Fibroblast of skin of right biceps (primary cell): ENCODE results near the gene TCEAL2.
"Not testable (repeated sequence)": the region's sequence is repeated elsewhere in the genome, so short reads cannot be mapped to it uniquely, and the experiment has no call there.

Source experiments
- DNase-seq: peaks from one replicate; pipeline ENCODE4 v3.0.0-alpha.2; 2013

TCEAL2 gene

GRCh38 chrX:102125436-102125835 is at the start of gene TCEAL2:
Gene TCEAL2, plus strand, starts transcription at chrX:102125679. Its CDS starts 1,152 bp downstream, at chrX:102126831.
- peak; percentile 2 for DNase-seq

GRCh38 chrX:102077426-102077825 is 48.1 kb upstream of the TCEAL2 start:
- DNase-seq: no peak

GRCh38 chrX:102085706-102086105 is 39.8 kb upstream of the TCEAL2 start:
- no peak for DNase-seq

- no peak for DNase-seq
These were observed 12.1 kb upstream of the TCEAL2 start for GRCh38 chrX:102113367-102113766.

- DNase-seq: no peak
These were observed 9.7 kb upstream of the TCEAL2 start for GRCh38 chrX:102115748-102116147.

GRCh38 chrX:102125014-102125413 is 465 bp upstream of the TCEAL2 start:
- not testable (repeated sequence) for DNase-seq

- not testable (repeated sequence) for DNase-seq
These were observed 770 bp downstream of the TCEAL2 start for GRCh38 chrX:102126080-102126818.

- no peak for DNase-seq
These were observed 1.4 kb downstream of the TCEAL2 start for GRCh38 chrX:102126863-102127262.

- DNase-seq: peak; percentile 0
These were observed 4.0 kb downstream of the TCEAL2 start for GRCh38 chrX:102129473-102129872.

GRCh38 chrX:102138064-102138463 is 12.6 kb downstream of the TCEAL2 start:
- DNase-seq: no peak

- DNase-seq: not testable (repeated sequence)
These were observed 15.4 kb downstream of the TCEAL2 start for GRCh38 chrX:102140876-102141275.

- not testable (repeated sequence) for DNase-seq
These were observed 16.2 kb downstream of the TCEAL2 start for GRCh38 chrX:102141631-102142030.

- DNase-seq: not testable (repeated sequence)
These were observed 16.8 kb downstream of the TCEAL2 start, which contains the start of gene TCEAL6 for GRCh38 chrX:102142274-102142673. Gene TCEAL6, minus strand, starts transcription at chrX:102142481.

- DNase-seq: no peak
These were observed 28.9 kb downstream of the TCEAL2 start for GRCh38 chrX:102154218-102154860.

GRCh38 chrX:102154900-102155805 is 29.7 kb downstream of the TCEAL2 start:
- no peak for DNase-seq

GRCh38 chrX:102155806-102156179 is 30.3 kb downstream of the TCEAL2 start, which contains the start of gene BEX5:
Gene BEX5, minus strand, starts transcription at chrX:102155977. Its CDS starts 1,712 bp downstream, at chrX:102154265.
- peak; percentile 52 for DNase-seq
